ENCODE data around the gene CD3E.

- TF ChIP-seq ZNF274 (IDR thresholded peaks at IDR 0.05; ENCODE audit: low read length), result no peak
- TF ChIP-seq ZNF274 (tag by site-specific recombination; IDR thresholded peaks at IDR 0.05; ENCODE audit: borderline replicate concordance), result no peak
- TF ChIP-seq ZNF138 (tag by site-specific recombination; IDR thresholded peaks at IDR 0.05; ENCODE audit: borderline replicate concordance), result no peak
- no peak for TF ChIP-seq CTCF (tag by site-specific recombination; IDR thresholded peaks at IDR 0.05)
- no peak for TF ChIP-seq ZNF16 (tag by site-specific recombination; IDR thresholded peaks at IDR 0.05; ENCODE audit: low read depth)
- no peak for TF ChIP-seq ZNF426 (tag by site-specific recombination; IDR thresholded peaks at IDR 0.05)
- no peak for TF ChIP-seq GLIS1 (tag by site-specific recombination; IDR thresholded peaks at IDR 0.05)
- TF ChIP-seq TCF7L2 (IDR thresholded peaks at IDR 0.05; ENCODE audit: borderline replicate concordance, low read depth, low read length), result no peak
- TF ChIP-seq ZNF747 (tag by site-specific recombination; IDR thresholded peaks at IDR 0.05), result no peak
These were observed 53.5 kb downstream of the CD3E start for GRCh38 chr11:118358071-118358470.

All from HEK293 (cell line).